Nucleus accumbens (tissue), 56 donors: Measurements from ENCODE around the gene TRHDE.

Source experiments
- DNase-seq, 56 donors: peaks; one replicate each; lab custom pipeline; 2025; lab: John Stamatoyannopoulos, UW

The TRHDE gene

GRCh38 chr12:72272731-72273498 is 745 bp downstream of the TRHDE start:
- DNase-seq, result peak in 7 of 56 donors; percentile 30 to 58 (median 39)

- DNase-seq, result peak in 1 of 56 donors; percentile 24
These were observed 1.3 kb downstream of the TRHDE start for GRCh38 chr12:72273499-72273837.

GRCh38 chr12:72273851-72274351 is 1.7 kb downstream of the TRHDE start:
- DNase-seq, result peak in 4 of 56 donors; percentile 5 to 9 (median 8)

DNA sequence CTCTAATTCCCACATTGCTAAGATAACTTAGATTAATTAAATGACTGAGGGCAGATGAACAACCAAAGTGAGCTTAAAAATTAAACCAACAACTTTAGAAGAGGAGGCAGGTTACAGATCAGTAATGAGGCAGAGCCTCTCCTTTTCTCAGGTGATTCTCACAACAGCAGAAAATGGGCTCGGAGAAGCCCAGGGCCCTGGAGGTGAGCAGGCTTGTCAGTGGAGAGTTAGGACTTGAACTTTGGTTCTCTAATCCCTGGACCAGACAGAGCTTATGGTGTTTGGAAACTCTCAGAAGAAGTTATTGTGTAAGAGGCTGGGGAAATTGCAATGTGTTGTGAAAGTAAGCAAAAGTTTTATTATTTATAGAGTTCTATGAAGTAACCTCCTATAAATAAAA is 2.8 kb downstream of the TRHDE start:
- DNase-seq, result no peak

- no peak for DNase-seq
These were observed 3.4 kb downstream of the TRHDE start for GRCh38 chr12:72275526-72275925.

- no peak for DNase-seq
These were observed 4.1 kb downstream of the TRHDE start for GRCh38 chr12:72276181-72276805.

DNA sequence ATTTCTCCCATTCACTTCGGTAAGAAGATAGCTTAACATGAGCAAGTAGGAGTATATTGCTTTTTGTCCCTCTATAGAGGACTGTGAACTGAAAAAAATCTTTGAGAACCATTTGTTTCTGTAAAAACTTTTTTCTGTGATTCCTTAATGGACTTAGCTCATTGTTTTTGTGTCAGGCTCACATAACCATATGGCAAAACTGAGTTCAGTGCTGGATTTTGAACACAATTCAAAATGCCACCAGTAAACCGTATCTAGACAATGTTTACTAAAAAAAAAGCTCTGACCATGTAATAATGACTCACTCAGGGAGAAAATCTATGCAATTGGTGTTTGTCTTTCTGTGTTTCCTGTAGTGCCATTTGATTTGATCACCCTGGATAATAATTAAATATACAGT is 5.2 kb downstream of the TRHDE start:
- no peak for DNase-seq

DNA sequence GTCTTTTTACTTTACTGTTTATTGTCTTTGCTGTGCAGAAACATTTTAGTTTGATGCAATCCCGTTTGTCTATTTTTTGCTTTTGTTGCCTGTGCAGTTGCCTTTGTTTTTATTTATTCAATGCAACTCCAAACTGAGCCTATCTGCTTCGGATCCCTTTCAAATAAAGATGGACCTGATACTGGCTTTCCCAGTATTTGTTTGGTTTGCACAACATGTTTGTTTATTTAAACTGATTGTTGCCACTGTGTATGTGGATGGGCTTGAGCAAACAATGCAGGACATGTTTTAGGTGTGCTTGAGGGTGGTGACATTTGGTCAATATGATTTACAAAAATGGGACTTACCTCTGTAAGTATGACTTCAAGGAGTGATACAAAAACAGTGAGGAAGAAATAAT is 6.7 kb downstream of the TRHDE start:
- no peak for DNase-seq

GRCh38 chr12:72281126-72281525 is 9.0 kb downstream of the TRHDE start:
- no peak for DNase-seq

DNA sequence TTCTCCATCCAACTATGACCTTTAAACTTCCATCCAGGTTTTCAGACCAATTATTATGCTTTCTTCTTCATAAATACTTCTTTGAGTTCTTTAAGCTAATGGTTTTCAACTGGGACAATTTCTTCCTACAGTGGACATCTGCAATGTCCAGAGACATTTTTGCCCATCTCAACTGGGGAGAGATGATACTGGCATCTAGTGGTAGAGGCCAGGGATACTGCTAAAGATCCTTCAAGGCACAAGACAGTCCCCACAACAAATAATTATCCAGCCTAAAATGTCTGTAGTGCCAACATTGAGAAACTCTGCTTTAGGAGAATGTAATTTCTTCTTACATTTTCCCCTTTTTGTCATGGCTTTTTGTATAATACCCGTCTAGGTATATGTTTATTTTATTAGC is 10.6 kb downstream of the TRHDE start:
- peak in 3 of 56 donors; percentile 2 to 17 (median 13) for DNase-seq

DNA sequence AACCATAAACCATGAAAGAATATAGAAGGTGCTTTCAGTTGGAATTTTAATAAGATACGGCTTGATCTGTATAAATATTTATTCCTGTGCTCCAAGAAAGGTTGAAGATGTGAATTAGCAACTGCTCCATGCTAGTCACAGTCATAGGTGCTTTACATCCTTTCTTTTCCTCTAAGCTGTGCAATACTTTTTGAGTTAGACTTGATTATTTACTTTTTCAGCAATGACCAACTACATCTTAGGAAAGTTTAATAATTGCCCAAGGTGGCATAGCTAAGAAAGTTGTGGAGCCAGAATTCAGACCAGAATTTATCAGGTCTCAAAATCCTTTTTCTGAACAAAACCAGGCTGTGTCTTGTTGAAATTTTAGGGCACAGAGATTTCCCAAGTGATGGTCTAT is 13.7 kb downstream of the TRHDE start:
- DNase-seq, result no peak

DNA sequence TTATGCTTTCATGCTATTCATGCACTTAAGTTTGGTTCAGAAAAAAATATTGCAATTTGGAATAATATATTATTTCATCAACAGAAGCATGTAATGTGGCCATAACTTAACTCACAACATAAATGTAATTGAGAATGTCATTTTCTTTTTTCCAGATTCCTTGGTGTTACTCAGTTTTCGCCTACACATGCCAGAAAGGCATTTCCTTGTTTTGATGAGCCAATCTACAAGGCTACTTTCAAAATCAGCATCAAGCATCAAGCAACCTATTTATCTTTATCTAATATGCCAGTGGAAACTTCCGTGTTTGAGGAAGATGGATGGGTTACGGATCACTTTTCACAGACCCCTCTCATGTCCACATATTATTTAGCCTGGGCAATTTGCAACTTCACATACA is 14.4 kb downstream of the TRHDE start:
- DNase-seq, result no peak

- no peak for DNase-seq
These were observed 16.3 kb downstream of the TRHDE start for GRCh38 chr12:72288436-72288835.

DNA sequence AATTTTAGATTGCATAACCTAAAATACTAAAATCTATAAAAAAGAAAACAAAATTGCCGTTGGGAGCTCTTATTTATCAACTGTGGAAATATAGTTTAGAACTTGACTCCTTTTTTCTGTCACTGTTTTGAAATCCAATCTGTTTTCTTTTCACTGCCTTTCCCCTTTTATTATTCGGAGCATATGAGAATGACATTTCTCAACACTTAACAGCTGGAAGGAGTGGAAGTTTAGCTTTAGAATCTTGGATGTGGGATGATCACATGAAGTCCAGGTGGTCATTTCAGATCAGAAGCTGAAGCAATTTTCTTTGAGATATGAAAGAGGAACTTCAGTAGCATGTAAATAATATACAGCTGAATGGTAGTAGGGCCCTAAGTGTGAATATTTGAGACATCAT is 16.7 kb downstream of the TRHDE start:
- DNase-seq, result no peak

DNA sequence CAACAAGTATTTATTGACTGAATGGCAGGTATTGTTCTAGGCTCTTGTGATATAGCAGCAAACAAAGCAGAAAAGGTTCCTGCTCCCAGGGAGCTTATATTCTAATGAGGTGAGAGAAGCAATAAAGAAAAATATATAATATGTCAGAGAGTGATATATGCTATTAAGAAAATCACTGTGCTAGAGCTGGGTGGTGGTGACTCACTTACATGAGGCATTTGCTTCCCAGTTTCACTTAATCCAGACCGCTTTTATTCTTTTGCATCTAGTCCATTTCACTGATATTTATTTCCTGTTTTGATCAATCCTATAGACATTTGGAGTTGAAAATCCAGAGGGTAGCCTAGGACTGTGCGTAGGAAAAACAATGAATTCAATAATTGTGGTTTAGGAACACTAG is 17.5 kb downstream of the TRHDE start:
- no peak for DNase-seq

GRCh38 chr12:72291175-72291574 is 19.0 kb downstream of the TRHDE start:
- no peak for DNase-seq

DNA sequence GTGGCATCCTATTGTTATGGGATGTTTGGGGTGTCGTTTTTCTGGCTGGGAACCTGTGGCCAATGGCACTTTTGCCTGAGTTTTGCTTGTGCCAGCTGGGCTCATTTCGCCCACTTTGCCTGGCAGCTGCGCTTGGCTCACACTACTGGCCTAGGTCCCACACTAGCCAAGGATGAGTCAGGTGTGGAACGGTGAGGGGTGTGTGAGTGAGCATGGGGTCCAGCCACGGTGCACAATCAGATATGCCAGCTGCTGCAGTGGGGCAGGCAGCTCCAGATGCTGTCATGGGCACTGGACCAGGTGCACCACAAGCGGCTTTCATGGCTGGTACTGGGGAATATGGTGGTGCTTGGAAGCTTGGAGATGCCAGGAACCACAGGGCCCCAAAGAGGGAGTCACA is 21.5 kb downstream of the TRHDE start:
- no peak for DNase-seq

- DNase-seq, result no peak
These were observed 22.9 kb downstream of the TRHDE start for GRCh38 chr12:72295101-72295500.

- no peak for DNase-seq
These were observed 23.6 kb downstream of the TRHDE start for GRCh38 chr12:72295744-72296143.

GRCh38 chr12:72296389-72296788 is 24.2 kb downstream of the TRHDE start:
- no peak for DNase-seq

- DNase-seq, result no peak
These were observed 25.5 kb downstream of the TRHDE start for GRCh38 chr12:72297666-72298065.

- no peak for DNase-seq
These were observed 28.6 kb downstream of the TRHDE start for GRCh38 chr12:72300728-72301127.
